ENCODE results near the gene SDK2.

The SDK2 gene

GRCh38 chr17:73354423-73355284 lies 289.6 kb downstream of the SDK2 start:
- intact Hi-C loops (cut with micrococcal nuclease), result no loop called here
- H3K9me3 Mint-ChIP-seq, result no peaks in the 10 kb centered on the region
- H3K27me3 Mint-ChIP-seq, result no peaks in the 10 kb centered on the region
- no peak overlapping the region for H3K4me3 Mint-ChIP-seq
- H3K36me3 Mint-ChIP-seq (ENCODE audit: low read depth), result no peaks in the 10 kb centered on the region
- no peaks in the 10 kb centered on the region for H3K4me1 Mint-ChIP-seq (ENCODE audit: low read depth)
- H3K27ac Mint-ChIP-seq, result no peak overlapping the region

GRCh38 chr17:73352261-73352660 lies 292.0 kb downstream of the SDK2 start:
- no peaks in the 10 kb centered on the region for H3K9me3 Mint-ChIP-seq
- intact Hi-C loops (cut with micrococcal nuclease), result no loop called here
- peaks cover 5% of the 10 kb centered on the region for H3K4me1 Mint-ChIP-seq (ENCODE audit: low read depth)
- no peak overlapping the region for H3K4me3 Mint-ChIP-seq
- no peaks in the 10 kb centered on the region for H3K36me3 Mint-ChIP-seq (ENCODE audit: low read depth)
- H3K27ac Mint-ChIP-seq, result no peak overlapping the region
- H3K27me3 Mint-ChIP-seq, result no peaks in the 10 kb centered on the region

GRCh38 chr17:73351764-73352163 lies 292.5 kb downstream of the SDK2 start:
- intact Hi-C loops (cut with micrococcal nuclease), result no loop called here
- Mint-ChIP-seq H3K27ac (no peak overlapping the region), H3K36me3 (ENCODE audit: low read depth) (no peaks in the 10 kb centered on the region), H3K4me1 (ENCODE audit: low read depth) (peaks cover 5% of the 10 kb centered on the region), H3K4me3 (no peak overlapping the region), H3K9me3 (no peaks in the 10 kb centered on the region), H3K27me3 (no peaks in the 10 kb centered on the region)

GRCh38 chr17:73350864-73351263 lies 293.4 kb downstream of the SDK2 start:
- no peaks in the 10 kb centered on the region for H3K36me3 Mint-ChIP-seq (ENCODE audit: low read depth)
- no peak overlapping the region for H3K4me3 Mint-ChIP-seq
- intact Hi-C loops (cut with micrococcal nuclease), result no loop called here
- peaks cover 5% of the 10 kb centered on the region for H3K4me1 Mint-ChIP-seq (ENCODE audit: low read depth)
- no peaks in the 10 kb centered on the region for H3K27me3 Mint-ChIP-seq
- no peaks in the 10 kb centered on the region for H3K9me3 Mint-ChIP-seq
- no peak overlapping the region for H3K27ac Mint-ChIP-seq

GRCh38 chr17:73349647-73350046 lies 294.6 kb downstream of the SDK2 start:
- intact Hi-C loops (cut with micrococcal nuclease), result no loop called here
- no peak overlapping the region for H3K27ac Mint-ChIP-seq

GRCh38 chr17:73349138-73349537 lies 295.1 kb downstream of the SDK2 start:
- no peaks in the 10 kb centered on the region for H3K9me3 Mint-ChIP-seq
- intact Hi-C loops (cut with micrococcal nuclease), result no loop called here
- H3K4me1 Mint-ChIP-seq (ENCODE audit: low read depth), result peaks cover 5% of the 10 kb centered on the region
- H3K27ac Mint-ChIP-seq, result no peak overlapping the region
- H3K36me3 Mint-ChIP-seq (ENCODE audit: low read depth), result no peaks in the 10 kb centered on the region
- H3K27me3 Mint-ChIP-seq, result no peaks in the 10 kb centered on the region
- H3K4me3 Mint-ChIP-seq, result no peak overlapping the region

More at GRCh38 chr17:73349647-73350046, 294.6 kb downstream of the SDK2 start:
- no peaks in the 10 kb centered on the region for H3K9me3 Mint-ChIP-seq
- no peak overlapping the region for H3K4me3 Mint-ChIP-seq
- no peaks in the 10 kb centered on the region for H3K27me3 Mint-ChIP-seq
- peaks cover 5% of the 10 kb centered on the region for H3K4me1 Mint-ChIP-seq (ENCODE audit: low read depth)
- no peaks in the 10 kb centered on the region for H3K36me3 Mint-ChIP-seq (ENCODE audit: low read depth)

- H3K4me3 Mint-ChIP-seq, result no peak overlapping the region
- no peak overlapping the region for H3K27ac Mint-ChIP-seq
- H3K9me3 Mint-ChIP-seq, result no peaks in the 10 kb centered on the region
- no peaks in the 10 kb centered on the region for H3K27me3 Mint-ChIP-seq
- H3K4me1 Mint-ChIP-seq (ENCODE audit: low read depth), result peaks cover 5% of the 10 kb centered on the region
- intact Hi-C loops (cut with micrococcal nuclease), result no loop called here
- H3K36me3 Mint-ChIP-seq (ENCODE audit: low read depth), result no peaks in the 10 kb centered on the region
These were observed 295.5 kb downstream of the SDK2 start for GRCh38 chr17:73348829-73349095.

GRCh38 chr17:73348018-73348828 lies 296.0 kb downstream of the SDK2 start:
- Mint-ChIP-seq H3K27me3 (no peaks in the 10 kb centered on the region), H3K27ac (no peak overlapping the region)

GRCh38 chr17:73347351-73347750 lies 296.9 kb downstream of the SDK2 start:
- Mint-ChIP-seq H3K36me3 (ENCODE audit: low read depth) (no peaks in the 10 kb centered on the region), H3K4me3 (no peak overlapping the region)
- intact Hi-C loops (cut with micrococcal nuclease), result no loop called here

More at GRCh38 chr17:73348018-73348828, 296.0 kb downstream of the SDK2 start:
- Mint-ChIP-seq H3K4me3 (no peak overlapping the region), H3K36me3 (ENCODE audit: low read depth) (no peaks in the 10 kb centered on the region), H3K4me1 (ENCODE audit: low read depth) (peaks cover 5% of the 10 kb centered on the region), H3K9me3 (no peaks in the 10 kb centered on the region)
- intact Hi-C loops (cut with micrococcal nuclease), result no loop called here

GRCh38 chr17:73346501-73347162 lies 297.6 kb downstream of the SDK2 start:
- H3K27ac Mint-ChIP-seq, result no peak overlapping the region
- peaks cover 5% of the 10 kb centered on the region for H3K4me1 Mint-ChIP-seq (ENCODE audit: low read depth)
- no peaks in the 10 kb centered on the region for H3K27me3 Mint-ChIP-seq
- H3K9me3 Mint-ChIP-seq, result no peaks in the 10 kb centered on the region
- H3K36me3 Mint-ChIP-seq (ENCODE audit: low read depth), result no peaks in the 10 kb centered on the region
- intact Hi-C loops (cut with micrococcal nuclease), result no loop called here
- H3K4me3 Mint-ChIP-seq, result no peak overlapping the region

More at GRCh38 chr17:73347351-73347750, 296.9 kb downstream of the SDK2 start:
- H3K9me3 Mint-ChIP-seq, result no peaks in the 10 kb centered on the region
- H3K4me1 Mint-ChIP-seq (ENCODE audit: low read depth), result peaks cover 5% of the 10 kb centered on the region
- H3K27ac Mint-ChIP-seq, result no peak overlapping the region
- H3K27me3 Mint-ChIP-seq, result no peaks in the 10 kb centered on the region

GRCh38 chr17:73343739-73344454 lies 300.3 kb downstream of the SDK2 start:
- H3K36me3 Mint-ChIP-seq (ENCODE audit: low read depth), result no peaks in the 10 kb centered on the region
- intact Hi-C loops (cut with micrococcal nuclease), result no loop called here
- no peaks in the 10 kb centered on the region for H3K27me3 Mint-ChIP-seq
- H3K4me1 Mint-ChIP-seq (ENCODE audit: low read depth), result peaks cover 15% of the 10 kb centered on the region
- H3K9me3 Mint-ChIP-seq, result no peaks in the 10 kb centered on the region
- H3K4me3 Mint-ChIP-seq, result no peak overlapping the region
- no peak overlapping the region for H3K27ac Mint-ChIP-seq

GRCh38 chr17:73343168-73343634 lies 301.0 kb downstream of the SDK2 start:
- peaks cover 15% of the 10 kb centered on the region for H3K4me1 Mint-ChIP-seq (ENCODE audit: low read depth)
- no peak overlapping the region for H3K27ac Mint-ChIP-seq
- intact Hi-C loops (cut with micrococcal nuclease), result no loop called here
- H3K9me3 Mint-ChIP-seq, result no peaks in the 10 kb centered on the region
- no peaks in the 10 kb centered on the region for H3K27me3 Mint-ChIP-seq
- H3K4me3 Mint-ChIP-seq, result no peak overlapping the region
- no peaks in the 10 kb centered on the region for H3K36me3 Mint-ChIP-seq (ENCODE audit: low read depth)

GRCh38 chr17:73342541-73343167 lies 301.6 kb downstream of the SDK2 start:
- Mint-ChIP-seq H3K4me1 (ENCODE audit: low read depth) (peaks cover 14% of the 10 kb centered on the region), H3K27me3 (no peaks in the 10 kb centered on the region), H3K9me3 (no peaks in the 10 kb centered on the region), H3K4me3 (no peak overlapping the region), H3K36me3 (ENCODE audit: low read depth) (no peaks in the 10 kb centered on the region), H3K27ac (no peak overlapping the region)
- intact Hi-C loops (cut with micrococcal nuclease), result no loop called here

All from dendritic cell treated with granulocyte-macrophage colony-stimulating factor and Interleukin-4, amounts not matched to agents 40 ng/mL and 50 ng/mL, for 4 days (primary cell).